ENCODE results near the gene APOA5. TPM values are rescaled to one million over a fixed set of nuclear protein-coding genes. Genes with fewer than 3 reads are reported as not detected.

The APOA5 gene
- total and polyA plus RNA-seq, 2 of the 13 experiments (the other 11 are each of a cell fraction or from before 2014, with no cell fraction given): 44.0 to 49.1 TPM

GRCh38 chr11:116772443-116773202, 19.1 kb downstream of the APOA5 start, which contains the start of gene BUD13 (continued):
- TF ChIP-seq NR2F2 (IDR thresholded peaks at IDR 0.05; ENCODE audit: borderline replicate concordance, low read depth): no peak
- TF ChIP-seq MED13 (CRISPR knock-in tag; IDR thresholded peaks at IDR 0.05): peak; percentile 57; the same call in 1 of the 2 replicates
- no peak for TF ChIP-seq GPN1 (CRISPR knock-in tag; IDR thresholded peaks at IDR 0.05; ENCODE audit: borderline replicate concordance)
- no peak for TF ChIP-seq ZNF577 (CRISPR knock-in tag; IDR thresholded peaks at IDR 0.05; ENCODE audit: borderline replicate concordance, low read depth)
- TF ChIP-seq ZNF350 (CRISPR knock-in tag; IDR thresholded peaks at IDR 0.05; ENCODE audit: borderline replicate concordance, low read depth): peak; percentile 96
- TF ChIP-seq SAP130 (CRISPR knock-in tag; IDR thresholded peaks at IDR 0.05; ENCODE audit: low read depth): peak; percentile 92
- TF ChIP-seq CAMTA2 (CRISPR knock-in tag; IDR thresholded peaks at IDR 0.05; ENCODE audit: borderline replicate concordance): peak; percentile 80; the same call in 1 of the 2 replicates
- peak; percentile 72; the same call in 1 of the 2 replicates for TF ChIP-seq ZNF775 (CRISPR knock-in tag; IDR thresholded peaks at IDR 0.05; ENCODE audit: borderline replicate concordance)
- TF ChIP-seq ZBTB10 (CRISPR knock-in tag; IDR thresholded peaks at IDR 0.05; ENCODE audit: borderline replicate concordance): no peak; the same call in 1 of the 2 replicates
- no peak for TF ChIP-seq ZBTB21 (CRISPR knock-in tag; IDR thresholded peaks at IDR 0.05)
- TF ChIP-seq SMAD1 (CRISPR knock-in tag; IDR thresholded peaks at IDR 0.05; ENCODE audit: borderline replicate concordance, low read depth): peak; percentile 90; the same call in 1 of the 2 replicates
- TF ChIP-seq ZSCAN30 (CRISPR knock-in tag; IDR thresholded peaks at IDR 0.05): no peak
- TF ChIP-seq ZNF549 (CRISPR knock-in tag; IDR thresholded peaks at IDR 0.05): 0 out of 2 replicates have a peak, but pooled peaks have one; percentile 35
- no peak for TF ChIP-seq HDAC6 (IDR thresholded peaks at IDR 0.05; ENCODE audit: low read depth, low read length)
- peak; percentile 23 for TF ChIP-seq TBL1XR1 (IDR thresholded peaks at IDR 0.05; ENCODE audit: borderline replicate concordance, low read length, partially characterized antibody)
- peak; percentile 75 for TF ChIP-seq TGIF2 (CRISPR knock-in tag; IDR thresholded peaks at IDR 0.05)
- TF ChIP-seq FIP1L1 (IDR thresholded peaks at IDR 0.05; ENCODE audit: borderline replicate concordance, insufficient read depth, low read depth, low read length): no peak
- peak; percentile 46 for TF ChIP-seq FOSL2 (CRISPR knock-in tag; IDR thresholded peaks at IDR 0.05)
- TF ChIP-seq SRY (CRISPR knock-in tag; IDR thresholded peaks at IDR 0.05): peak; percentile 32; the same call in 1 of the 2 replicates
- no peak for TF ChIP-seq CC2D1A (CRISPR knock-in tag; IDR thresholded peaks at IDR 0.05)
- TF ChIP-seq TEF (CRISPR knock-in tag; IDR thresholded peaks at IDR 0.05): no peak
- TF ChIP-seq ADNP (CRISPR knock-in tag; IDR thresholded peaks at IDR 0.05): peak; percentile 49; the same call in 1 of the 2 replicates
- TF ChIP-seq ZXDC (CRISPR knock-in tag; IDR thresholded peaks at IDR 0.05): no peak

Data from HepG2 (cell line).